Endothelial cell of umbilical vein (primary cell): ENCODE measurements around the gene NYAP2. TPM values are rescaled to one million over a fixed set of nuclear protein-coding genes. Genes with fewer than 3 reads are reported as not detected.

Experiments
- BruUV-seq: library from RNA; stranded (reverse); fragments of 400-500 nt; replicated peaks from 2 replicates; lab custom pipeline; 2021; lab: Mats Ljungman, UMichigan
- CTCF ChIA-PET: fragments of 300-600, 350-600 bp; sonication (Branson Sonifier 250); formaldehyde crosslinking; loops from one replicate; lab custom pipeline; 2021; ENCODE audit warnings: antibody characterized with exemption, inconsistent platforms; lab: Charles Lee
- POLR2A ChIA-PET: fragments of 300-600, 350-600 bp; sonication (Branson Sonifier 250); formaldehyde crosslinking; loops from one replicate; lab custom pipeline; 2021; ENCODE audit warnings: antibody characterized with exemption, inconsistent platforms; lab: Charles Lee
- DNase-seq: peaks from one replicate; pipeline ENCODE4 v3.0.0-alpha.2; 2011; ENCODE audit warnings: low read depth, low spot score
- FAIRE-seq: peaks from 2 replicates; lab custom pipeline; 2011; peaks lifted over from hg19 to GRCh38; lab: Jason Lieb, UNC
- H2AFZ ChIP-seq: 2 replicates; pipeline ENCODE4 v1.6.0; 2012; ENCODE audit warnings: low read depth, low read length, control low read depth, inconsistent platforms
- H3K27ac ChIP-seq: 2 replicates; pipeline ENCODE4 v1.5.1; 2011; ENCODE audit warnings: low read depth, mild to moderate bottlenecking, control low read depth, low read length, moderate library complexity; ENCODE audit not compliant: insufficient read depth
- H3K27me3 ChIP-seq, 2 experiments: 2 replicates each; pipeline versions ENCODE4 v1.6.0 to v1.6.1; 2011; ENCODE audit warnings: low read length in 2 of 2, mixed read lengths in 1 of 2; ENCODE audit not compliant: control insufficient read depth in 2 of 2, insufficient read depth in 2 of 2
- H3K36me3 ChIP-seq, 2 experiments: 2 replicates in 1 of 2; 3 replicates in 1 of 2; pipeline ENCODE4 v1.5.1; 2011; ENCODE audit warnings: low read length in 2 of 2, mild to moderate bottlenecking in 1 of 2, moderate library complexity in 1 of 2; ENCODE audit not compliant: control insufficient read depth in 2 of 2, insufficient read depth in 2 of 2; ENCODE audit errors: extremely low read depth in 1 of 2
- H3K4me1 ChIP-seq: 3 replicates; pipeline ENCODE4 v1.5.1; 2011; ENCODE audit warnings: mild to moderate bottlenecking, low read length; ENCODE audit not compliant: control insufficient read depth, insufficient read depth; ENCODE audit errors: extremely low read depth
- H3K4me2 ChIP-seq: 2 replicates; pipeline ENCODE4 v1.6.1; 2011; ENCODE audit warnings: low read length, control low read depth, mixed read lengths; ENCODE audit not compliant: insufficient read depth
- H3K4me3 ChIP-seq, 3 experiments: fragments of 200-600 bp in 1 of 3; sonication (generic), shearing (Covaris generic) in 1 of 3; replicated peaks in 1 of 3; 2 replicates each; pipeline ENCODE4 v1.5.1; 2011 to 2016; ENCODE audit warnings: control low read depth in 3 of 3, low read length in 3 of 3, mild to moderate bottlenecking in 2 of 3, inconsistent platforms in 1 of 3, low read depth in 1 of 3, moderate library complexity in 1 of 3; ENCODE audit not compliant: insufficient read depth in 1 of 3
- H3K79me2 ChIP-seq: 2 replicates; pipeline ENCODE4 v1.6.0; 2012; ENCODE audit warnings: low read length, inconsistent platforms; ENCODE audit not compliant: control insufficient read depth, insufficient read depth
- H3K9ac ChIP-seq: replicated peaks from 2 replicates; pipeline ENCODE3; 2011; ENCODE audit warnings: low read length, control low read depth; ENCODE audit not compliant: insufficient read depth; ENCODE audit errors: extremely low read depth
- H3K9me1 ChIP-seq: replicated peaks from 3 replicates; pipeline ENCODE4 v1.6.0; 2011; ENCODE audit warnings: mild to moderate bottlenecking, low read length; ENCODE audit not compliant: control insufficient read depth, insufficient read depth; ENCODE audit errors: extremely low read depth
- H3K9me3 ChIP-seq: replicated peaks from 2 replicates; pipeline ENCODE4 v1.5.1; 2012; ENCODE audit warnings: low read length, inconsistent platforms; ENCODE audit not compliant: control insufficient read depth, insufficient read depth
- H4K20me1 ChIP-seq: replicated peaks from 2 replicates; pipeline ENCODE3; 2011; ENCODE audit warnings: mild to moderate bottlenecking, low read length; ENCODE audit not compliant: control insufficient read depth, insufficient read depth; ENCODE audit errors: extremely low read depth
- CTCF ChIP-seq, 2 donors: IDR thresholded peaks; 1 replicate in 1 of 2; 2 replicates in 1 of 2; pipeline ENCODE4 v1.5.1; 2011; ENCODE audit warnings: low read length in 2 of 2, mild to moderate bottlenecking in 2 of 2, moderate library complexity in 2 of 2, control low read depth in 1 of 2, inconsistent platforms in 1 of 2, low read depth in 1 of 2; ENCODE audit not compliant: insufficient read depth in 1 of 2; ENCODE audit errors: extremely low read depth in 1 of 2
- EZH2 ChIP-seq: IDR thresholded peaks from 2 replicates; pipeline ENCODE4 v1.6.1; 2012; ENCODE audit warnings: borderline replicate concordance, low read depth, mild to moderate bottlenecking, moderate library complexity, low read length, inconsistent platforms; ENCODE audit not compliant: severe bottlenecking
- FOS ChIP-seq: IDR thresholded peaks from 2 replicates; pipeline ENCODE4 v1.6.1; 2011; ENCODE audit warnings: mild to moderate bottlenecking, low read length, moderate library complexity, borderline replicate concordance; ENCODE audit not compliant: insufficient read depth
- GATA2 ChIP-seq: IDR thresholded peaks from 2 replicates; pipeline ENCODE4 v1.7.0; 2011; ENCODE audit warnings: low read depth, mild to moderate bottlenecking, moderate library complexity, mixed read lengths, low read length; ENCODE audit not compliant: insufficient read length, insufficient read depth
- JUN ChIP-seq: IDR thresholded peaks from 2 replicates; pipeline ENCODE4 v1.6.1; 2011; ENCODE audit warnings: borderline replicate concordance, low read depth; ENCODE audit not compliant: insufficient read length, insufficient read depth
- MAX ChIP-seq: IDR thresholded peaks from 2 replicates; pipeline ENCODE4 v1.6.1; 2011; ENCODE audit not compliant: insufficient read depth, insufficient read length
- MYC ChIP-seq: IDR thresholded peaks from one replicate; pipeline ENCODE4 v1.6.1; 2011; ENCODE audit warnings: mild to moderate bottlenecking, low read depth, low read length
- POLR2A ChIP-seq: IDR thresholded peaks from 2 replicates; pipeline ENCODE4 v1.6.1; 2012; ENCODE audit warnings: low read depth, mild to moderate bottlenecking, control low read depth, low read length
- POLR2AphosphoS5 ChIP-seq: IDR thresholded peaks from 2 replicates; pipeline ENCODE4 v1.6.1; 2012; ENCODE audit warnings: low read depth, mild to moderate bottlenecking, control low read depth, low read length, moderate library complexity; ENCODE audit not compliant: insufficient read depth
- dilution Hi-C: fragments of 300-500 bp; cut with MboI; formaldehyde crosslinking; loops from one replicate; pipeline ENCODE4 v1.15.0; 2019; ENCODE audit warnings: low sequenced_read_pairs; ENCODE audit not compliant: extremely low pct_ligation_motif_present
- intact Hi-C: fragments of 100-400 bp; cut with micrococcal nuclease; formaldehyde crosslinking; loops from one replicate; pipeline ENCODE4 v1.10.0; 2022
- polyA plus RNA-seq, 4 experiments: library from polyadenylated mRNA; depleted of rRNA in 3 of 4; stranded (reverse) in 3 of 4; unstranded in 1 of 4; fragments of >200 nt; gene quantifications; 2 replicates each; pipeline versions ENCODE4 v1.2.1 to v1.2.3, GENCODE V29; 2011 to 2012; ENCODE audit warnings: missing spikeins in 1 of 4
- total RNA-seq: library from RNA; stranded (reverse); gene quantifications from 2 replicates; pipeline ENCODE4 v1.2.3, GENCODE V29; 2021

NYAP2 gene
- total and polyA plus RNA-seq, 2 donors (not counting 3 experiments of a cell fraction or from before 2014, with no cell fraction given) = not detected

GRCh38 chr2:225354281-225354774 is 45.2 kb upstream of the NYAP2 start:
- H3K4me1 ChIP-seq = no peaks in the 10 kb centered on the region
- ChIA-PET POLR2A (no interaction called here), CTCF (no interaction called here)
- no peak overlapping the region for H3K27ac ChIP-seq
- H3K9me3 ChIP-seq = no peaks in the 10 kb centered on the region
- H3K36me3 ChIP-seq = no peaks in the 10 kb centered on the region
- DNase-seq (peak; percentile 28), FAIRE-seq (peak; percentile 43)
- H3K9me1 ChIP-seq = no peaks in the 10 kb centered on the region
- dilution Hi-C loops (no loop called here), intact Hi-C loops (loop anchor here (1.0 kb wide), 1 partner anchor 71 kb away; no protein-coding TSS in a partner anchor)
- no peaks in the 10 kb centered on the region for H3K27me3 ChIP-seq
- H3K4me2 ChIP-seq = no peak overlapping the region
- no peaks in the 10 kb centered on the region for H4K20me1 ChIP-seq
- H2AFZ ChIP-seq = no peak overlapping the region
- no peak overlapping the region for H3K4me3 ChIP-seq
- TF ChIP-seq CTCF (IDR thresholded peaks at IDR 0.05; ENCODE audit: extremely low read depth in 1 of 2, insufficient read depth in 1 of 2, low read depth in 1 of 2, low read length in 2 of 2) (no peak), MYC (no peak), FOS (peak; percentile 42), EZH2 (no peak), POLR2A (no peak), JUN (no peak), MAX (no peak), GATA2 (peak; percentile 65), POLR2AphosphoS5 (no peak)
- no peaks in the 10 kb centered on the region for H3K79me2 ChIP-seq
- no peak overlapping the region for H3K9ac ChIP-seq
- BruUV-seq = no TSS peak
